Lung (tissue), 12 donors: Measurements from ENCODE around the gene CTU2. TPM values are rescaled to one million over a fixed set of nuclear protein-coding genes. Genes with fewer than 3 reads are reported as not detected.

Experiments used
- ATAC-seq: fragments of 200-7000 bp; cut with Tn5 transposase; one replicate; pipeline ENCODE4 v1.9.1; 2020; ENCODE audit warnings: moderate number of reproducible peaks; ENCODE audit not compliant: insufficient read depth, low FRiP score
- DNase-seq, 3 donors: peaks; one replicate each; pipeline ENCODE4 v3.0.0-alpha.2; 2013 to 2017
- H3K27ac ChIP-seq, 2 donors: one replicate each; pipeline ENCODE4 v1.5.1; 2013; ENCODE audit warnings: mild to moderate bottlenecking in 2 of 2, moderate library complexity in 2 of 2, control low read depth in 1 of 2, inconsistent platforms in 1 of 2, low read depth in 1 of 2, low read length in 1 of 2
- H3K27me3 ChIP-seq, 3 donors: one replicate each; pipeline ENCODE4 v1.5.1; 2013; ENCODE audit warnings: low read length in 2 of 3; ENCODE audit not compliant: control insufficient read depth in 3 of 3, insufficient read depth in 3 of 3
- H3K36me3 ChIP-seq, 4 donors: one replicate each; pipeline ENCODE4 v1.5.1; 2013; ENCODE audit warnings: low read length in 4 of 4, mild to moderate bottlenecking in 1 of 4, moderate library complexity in 1 of 4; ENCODE audit not compliant: control insufficient read depth in 4 of 4, insufficient read depth in 4 of 4
- H3K4me1 ChIP-seq, 5 donors: one replicate each; pipeline ENCODE4 v1.5.1; 2013; ENCODE audit warnings: low read length in 5 of 5, mild to moderate bottlenecking in 2 of 5, moderate library complexity in 1 of 5; ENCODE audit not compliant: control insufficient read depth in 5 of 5, insufficient read depth in 5 of 5
- H3K4me3 ChIP-seq: one replicate; pipeline ENCODE4 v1.5.1; 2013; ENCODE audit warnings: mild to moderate bottlenecking, control low read depth, moderate library complexity
- H3K9ac ChIP-seq, 2 donors: one replicate each; pipeline ENCODE4 v1.5.1; 2013; ENCODE audit warnings: low read length in 2 of 2, control low read depth in 1 of 2; ENCODE audit not compliant: insufficient read depth in 1 of 2
- H3K9me3 ChIP-seq, 4 donors: one replicate each; pipeline ENCODE4 v1.5.1; 2013; ENCODE audit warnings: low read length in 3 of 4, mild to moderate bottlenecking in 1 of 4, moderate library complexity in 1 of 4; ENCODE audit not compliant: control insufficient read depth in 4 of 4, insufficient read depth in 3 of 4
- CTCF ChIP-seq: IDR thresholded peaks from 2 replicates; pipeline ENCODE4 v1.5.1; 2012; ENCODE audit warnings: mild to moderate bottlenecking; ENCODE audit errors: control extremely low read depth, extremely low read depth
- WGBS, 2 donors: extraction: QIAGEN DNeasy Blood & Tissue Kit; methylation state at CpG; one replicate each; pipeline ENCODE4 v1.1.7; 2013; 5-methylcytosine and 5-hydroxymethylcytosine counted together
- polyA plus RNA-seq, 2 donors: library from polyadenylated mRNA; stranded (reverse); fragments of 200-250 nt; gene quantifications; one replicate each; pipeline ENCODE4 v1.2.1, GENCODE V29; 2013
- total RNA-seq, 2 donors: library from RNA; depleted of rRNA in 1 of 2; stranded (reverse); fragments of >200 nt in 1 of 2; gene quantifications; one replicate each; pipeline ENCODE4 v1.2.1, GENCODE V29; 2014 to 2021
- donor health status: control.
- donor health status: control.
- donor health status: Bipolar disorder and iron deficiency.
- donor health status: healthy.
- donor health status: DM: yes; HTN: yes; CAD: no.

The CTU2 gene
- total and polyA plus RNA-seq, 4 donors, result 5.7 to 23.4 (median 18.3) TPM

GRCh38 chr16:88740727-88741055 is 34.4 kb downstream of the CTU2 start:
- DNase-seq, result no peak
- peaks cover 0 to 48% (median 6%) of the 10 kb centered on the region in 4 donors for H3K36me3 ChIP-seq
- no peak overlapping the region for H3K9ac ChIP-seq
- no peak overlapping the region for H3K27ac ChIP-seq
- no peak overlapping the region for H3K4me3 ChIP-seq
- 93 to 96% methylated on average over 12 of the region's 12 CpGs for WGBS, 2 donors
- H3K4me1 ChIP-seq, result peaks cover 0 to 6% (median 0%) of the 10 kb centered on the region in 5 donors
- no peaks in the 10 kb centered on the region for H3K9me3 ChIP-seq
- TF ChIP-seq CTCF, result no peak
- no peak for ATAC-seq
- H3K27me3 ChIP-seq, result no peaks in the 10 kb centered on the region

GRCh38 chr16:88741368-88741767 is 35.1 kb downstream of the CTU2 start:
- DNase-seq (no peak), ATAC-seq (no peak)
- Histone ChIP-seq H3K9ac (no peak overlapping the region), H3K27ac (no peak overlapping the region), H3K9me3 (no peaks in the 10 kb centered on the region), H3K27me3 (no peaks in the 10 kb centered on the region), H3K4me3 (no peak overlapping the region), H3K36me3 (peaks cover 0 to 43% (median 2%) of the 10 kb centered on the region in 4 donors), H3K4me1 (peaks cover 0 to 13% (median 0%) of the 10 kb centered on the region in 5 donors)
- no peak for TF ChIP-seq CTCF
- 92 to 94% methylated on average over 15 to 16 of the region's 17 CpGs for WGBS, 2 donors

- 82 to 83% methylated on average over 15 to 19 of the region's 19 CpGs for WGBS, 2 donors
- Histone ChIP-seq H3K4me1 (peaks cover 0 to 20% (median 0%) of the 10 kb centered on the region in 5 donors), H3K4me3 (no peak overlapping the region), H3K9ac (no peak overlapping the region), H3K27ac (no peak overlapping the region), H3K36me3 (peaks cover 0 to 36% (median 2%) of the 10 kb centered on the region in 4 donors), H3K9me3 (no peaks in the 10 kb centered on the region), H3K27me3 (no peaks in the 10 kb centered on the region)
- ATAC-seq (no peak), DNase-seq (no peak)
- no peak for TF ChIP-seq CTCF
Observed at GRCh38 chr16:88742896-88743605, 36.7 kb downstream of the CTU2 start.
